ENCODE data around the gene LRRC32. TPM values are rescaled to one million over a fixed set of nuclear protein-coding genes. Genes with fewer than 3 reads are reported as not detected.

The LRRC32 gene
- total RNA-seq, 4 donors from 2014 or later: 14.5 to 35.5 (median 23.4) TPM

DNA sequence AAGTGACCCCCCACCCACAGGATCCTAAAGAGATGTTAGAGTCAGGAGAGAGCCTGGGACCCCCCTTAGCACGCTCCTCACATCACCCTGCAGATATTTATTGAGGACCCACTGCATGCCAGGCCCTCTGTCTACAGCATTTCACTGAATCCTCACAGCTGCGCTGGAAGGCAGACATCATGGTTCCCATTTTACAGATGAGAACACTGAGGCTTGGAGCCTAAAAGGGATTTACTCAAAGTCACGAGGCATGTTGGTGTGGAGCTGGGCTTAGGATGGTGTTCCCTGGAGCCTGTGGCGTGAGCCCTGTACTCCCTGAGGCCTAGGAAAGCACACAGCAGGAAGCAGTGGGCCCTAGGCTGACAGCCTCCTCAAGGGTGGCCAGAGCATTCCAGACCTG is 39.2 kb upstream of the LRRC32 start:
- in situ Hi-C loops (cut with MboI; ENCODE audit: low sequenced_read_pairs in 4 of 4): no loop called here

DNA sequence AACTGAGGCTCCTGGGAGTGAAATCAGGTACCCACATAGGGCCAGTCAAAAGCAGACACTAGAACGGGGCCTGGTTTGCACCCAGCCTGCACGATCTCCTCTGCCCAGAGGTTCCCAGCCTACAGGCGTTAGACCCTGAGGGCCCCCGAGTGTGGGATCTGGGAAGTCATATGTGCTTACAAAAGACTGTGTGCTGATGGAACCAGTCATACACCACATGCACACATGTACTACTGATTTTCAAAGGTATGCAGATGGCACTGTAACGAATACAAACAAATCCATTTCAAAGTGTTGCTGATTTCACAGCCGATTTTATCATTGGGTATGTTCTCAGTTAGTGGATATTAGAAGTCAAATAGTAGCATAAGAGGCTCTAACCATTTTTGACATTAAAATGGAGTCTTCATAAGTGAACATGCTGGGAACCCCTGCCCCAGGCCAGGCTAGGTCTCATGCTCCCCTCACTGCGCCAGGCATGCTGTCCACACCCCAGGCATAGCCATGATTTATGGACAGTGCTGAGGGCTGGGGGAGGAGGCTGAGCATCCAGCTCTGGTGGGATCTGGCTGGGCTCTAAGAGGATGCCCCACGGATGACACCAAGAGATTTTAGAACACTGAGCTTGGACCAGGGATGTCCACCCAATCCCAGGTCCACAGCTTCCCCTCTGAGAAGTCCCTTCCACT is 38.6 kb upstream of the LRRC32 start:
- Histone ChIP-seq H3K9me3 (no peaks in the 10 kb centered on the region), H3K27ac (no peak overlapping the region), H3K4me3 (no peak overlapping the region), H3K27me3 (no peaks in the 10 kb centered on the region), H3K4me1 (no peaks in the 10 kb centered on the region), H3K36me3 (no peaks in the 10 kb centered on the region)
- in situ Hi-C loops (cut with MboI; ENCODE audit: low sequenced_read_pairs in 4 of 4): no loop called here
- DNase-seq: no peak
- TF ChIP-seq, protein P1, sequence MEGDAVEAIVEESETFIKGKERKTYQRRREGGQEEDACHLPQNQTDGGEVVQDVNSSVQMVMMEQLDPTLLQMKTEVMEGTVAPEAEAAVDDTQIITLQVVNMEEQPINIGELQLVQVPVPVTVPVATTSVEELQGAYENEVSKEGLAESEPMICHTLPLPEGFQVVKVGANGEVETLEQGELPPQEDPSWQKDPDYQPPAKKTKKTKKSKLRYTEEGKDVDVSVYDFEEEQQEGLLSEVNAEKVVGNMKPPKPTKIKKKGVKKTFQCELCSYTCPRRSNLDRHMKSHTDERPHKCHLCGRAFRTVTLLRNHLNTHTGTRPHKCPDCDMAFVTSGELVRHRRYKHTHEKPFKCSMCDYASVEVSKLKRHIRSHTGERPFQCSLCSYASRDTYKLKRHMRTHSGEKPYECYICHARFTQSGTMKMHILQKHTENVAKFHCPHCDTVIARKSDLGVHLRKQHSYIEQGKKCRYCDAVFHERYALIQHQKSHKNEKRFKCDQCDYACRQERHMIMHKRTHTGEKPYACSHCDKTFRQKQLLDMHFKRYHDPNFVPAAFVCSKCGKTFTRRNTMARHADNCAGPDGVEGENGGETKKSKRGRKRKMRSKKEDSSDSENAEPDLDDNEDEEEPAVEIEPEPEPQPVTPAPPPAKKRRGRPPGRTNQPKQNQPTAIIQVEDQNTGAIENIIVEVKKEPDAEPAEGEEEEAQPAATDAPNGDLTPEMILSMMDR (IDR thresholded peaks at IDR 0.05 in 4 of 5, conservative IDR thresholded peaks at IDR 0.05 in 1 of 5): no peak
- no peak for TF ChIP-seq POLR2A (IDR thresholded peaks at IDR 0.05)
- no peak for ATAC-seq
- intact Hi-C loops (cut with DNase I; ENCODE audit: low total_unique reads): no loop called here

More for the DNA sequence above, 39.2 kb upstream of the LRRC32 start:
- DNase-seq (no peak), ATAC-seq (no peak)
- no peaks in the 10 kb centered on the region for H3K27me3 ChIP-seq
- H3K4me3 ChIP-seq: no peak overlapping the region
- intact Hi-C loops (cut with DNase I; ENCODE audit: low total_unique reads): no loop called here
- H3K36me3 ChIP-seq: no peaks in the 10 kb centered on the region
- no peaks in the 10 kb centered on the region for H3K9me3 ChIP-seq
- H3K27ac ChIP-seq: no peak overlapping the region
- TF ChIP-seq POLR2A (IDR thresholded peaks at IDR 0.05): no peak
- TF ChIP-seq, protein P1 (IDR thresholded peaks at IDR 0.05 in 4 of 5, conservative IDR thresholded peaks at IDR 0.05 in 1 of 5): no peak
- H3K4me1 ChIP-seq: no peaks in the 10 kb centered on the region

DNA sequence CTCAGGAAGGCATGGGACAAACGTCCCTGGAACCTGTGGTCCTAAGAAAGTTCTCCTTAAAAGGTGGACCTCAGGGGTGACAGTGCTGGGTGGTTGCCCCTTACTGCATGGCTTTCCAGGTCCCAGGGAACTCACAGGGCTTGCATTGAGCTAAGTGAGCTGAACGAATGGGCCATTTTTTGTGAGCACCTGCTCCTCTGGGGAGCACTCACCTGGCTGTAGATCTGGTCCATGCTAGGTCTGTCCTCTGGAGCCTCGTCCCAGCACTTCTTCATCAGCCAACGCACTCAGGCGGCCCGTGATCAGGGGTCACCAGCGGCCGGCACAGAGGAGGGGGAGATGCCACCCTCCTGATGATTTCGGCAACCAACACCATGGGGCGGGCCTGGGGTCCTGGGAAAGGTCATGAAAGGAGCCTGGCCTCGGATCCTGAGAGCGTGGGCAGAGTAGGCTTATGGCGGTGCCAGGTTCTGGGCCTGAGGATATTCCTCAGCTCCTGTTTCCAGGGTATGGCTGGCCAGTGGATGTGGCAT is 36.8 kb upstream of the LRRC32 start:
- DNase-seq (no peak), ATAC-seq (no peak)
- Histone ChIP-seq H3K9me3 (no peaks in the 10 kb centered on the region), H3K4me1 (no peaks in the 10 kb centered on the region), H3K4me3 (no peak overlapping the region), H3K36me3 (no peaks in the 10 kb centered on the region), H3K27me3 (no peaks in the 10 kb centered on the region), H3K27ac (no peak overlapping the region)
- in situ Hi-C loops (cut with MboI; ENCODE audit: low sequenced_read_pairs in 4 of 4): no loop called here
- TF ChIP-seq POLR2A (IDR thresholded peaks at IDR 0.05): no peak
- TF ChIP-seq, protein P1 (IDR thresholded peaks at IDR 0.05 in 4 of 5, conservative IDR thresholded peaks at IDR 0.05 in 1 of 5): no peak
- intact Hi-C loops (cut with DNase I; ENCODE audit: low total_unique reads): no loop called here

DNA sequence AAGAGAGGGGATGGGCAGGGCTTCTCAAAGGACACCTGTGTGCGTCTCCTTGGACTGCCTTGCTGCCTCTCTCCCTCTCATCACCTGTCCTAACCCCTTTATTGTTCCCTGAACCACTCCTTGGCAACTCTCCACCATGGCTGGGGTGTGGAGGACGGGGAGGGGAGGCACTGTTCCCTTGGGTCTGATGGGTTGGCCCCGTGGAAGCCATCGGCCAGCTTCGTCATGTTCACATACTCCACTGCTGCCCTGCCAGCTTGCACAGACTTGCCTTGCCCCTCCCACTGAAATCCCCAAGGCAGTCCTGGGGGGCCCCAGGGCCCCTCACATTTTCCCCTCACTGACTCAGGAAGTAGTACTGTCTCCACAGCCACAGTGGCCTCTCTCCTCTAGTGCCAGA is 36.1 kb upstream of the LRRC32 start:
- no peak for ATAC-seq
- H3K27ac ChIP-seq: no peak overlapping the region
- H3K4me1 ChIP-seq: no peaks in the 10 kb centered on the region
- no peaks in the 10 kb centered on the region for H3K27me3 ChIP-seq
- DNase-seq: no peak
- in situ Hi-C loops (cut with MboI; ENCODE audit: low sequenced_read_pairs in 4 of 4) (no loop called here), intact Hi-C loops (cut with DNase I; ENCODE audit: low total_unique reads) (no loop called here)
- no peaks in the 10 kb centered on the region for H3K36me3 ChIP-seq
- no peak overlapping the region for H3K4me3 ChIP-seq
- TF ChIP-seq, protein P1 (IDR thresholded peaks at IDR 0.05 in 4 of 5, conservative IDR thresholded peaks at IDR 0.05 in 1 of 5): no peak
- no peak for TF ChIP-seq POLR2A (IDR thresholded peaks at IDR 0.05)
- no peaks in the 10 kb centered on the region for H3K9me3 ChIP-seq
